NK-92 treated with Interleukin-12 subunit alpha and Interleukin-12 subunit beta, amount 100 ng/mL, for 24 hours (cell line): ENCODE results near the gene PLBD2.

Experiments used
- DNase-seq: peaks from one replicate; lab custom pipeline; 2025; lab: John Stamatoyannopoulos, UW

The PLBD2 gene

GRCh38 chr12:113416091-113416754 is 57.8 kb downstream of the PLBD2 start:
- no peak for DNase-seq

- DNase-seq: no peak
Measured at GRCh38 chr12:113418213-113418879, 60.0 kb downstream of the PLBD2 start.

GRCh38 chr12:113420996-113421595 is 62.7 kb downstream of the PLBD2 start:
- no peak for DNase-seq

GRCh38 chr12:113422030-113422885 is 63.9 kb downstream of the PLBD2 start, which contains the start of gene SDSL:
Gene SDSL, plus strand, starts transcription at chr12:113422380. Its CDS starts 5,603 bp downstream, at chr12:113427983.
- no peak for DNase-seq

GRCh38 chr12:113422886-113423669 is 64.7 kb downstream of the PLBD2 start:
- no peak for DNase-seq

GRCh38 chr12:113424456-113424855 is 66.1 kb downstream of the PLBD2 start:
- DNase-seq: no peak

- peak; percentile 4 for DNase-seq
Measured at GRCh38 chr12:113424915-113425823, 66.8 kb downstream of the PLBD2 start.

- no peak for DNase-seq
Measured at GRCh38 chr12:113425960-113426453, 67.6 kb downstream of the PLBD2 start.

GRCh38 chr12:113427882-113428281 is 69.5 kb downstream of the PLBD2 start:
- no peak for DNase-seq

- DNase-seq: no peak
Measured at GRCh38 chr12:113428482-113428881, 70.1 kb downstream of the PLBD2 start.

- DNase-seq: no peak
Measured at GRCh38 chr12:113432986-113433385, 74.6 kb downstream of the PLBD2 start.

- DNase-seq: no peak
Measured at GRCh38 chr12:113435367-113435766, 77.0 kb downstream of the PLBD2 start.

GRCh38 chr12:113436586-113436985 is 78.2 kb downstream of the PLBD2 start:
- no peak for DNase-seq

- no peak for DNase-seq
Measured at GRCh38 chr12:113436993-113437728, 78.8 kb downstream of the PLBD2 start.

- DNase-seq: no peak
Measured at GRCh38 chr12:113437729-113438100, 79.3 kb downstream of the PLBD2 start.

GRCh38 chr12:113438523-113439300 is 80.3 kb downstream of the PLBD2 start:
- DNase-seq: no peak

- DNase-seq: no peak
Measured at GRCh38 chr12:113439301-113439597, 80.9 kb downstream of the PLBD2 start.

- peak; percentile 3 for DNase-seq
Measured at GRCh38 chr12:113439606-113440030, 81.2 kb downstream of the PLBD2 start.

GRCh38 chr12:113440336-113440735 is 81.9 kb downstream of the PLBD2 start:
- no peak for DNase-seq
